Nephron progenitor cell (in vitro differentiated cells): ENCODE measurements around the gene TYR.
"Not testable (repeated sequence)": the region's sequence is repeated elsewhere in the genome, so short reads cannot be mapped to it uniquely, and the experiment has no call there.

ENCODE experiments used
- DNase-seq: peaks from one replicate; pipeline ENCODE4 v3.0.0; 2021
- H3K27ac Mint-ChIP-seq: 2 replicates; pipeline ENCODE4 v1.8.0; 2021; ENCODE audit warnings: mild to moderate bottlenecking, moderate library complexity, mixed read lengths
- H3K27me3 Mint-ChIP-seq: 2 replicates; pipeline ENCODE4 v1.8.0; 2021; ENCODE audit warnings: mild to moderate bottlenecking, low read depth, mixed read lengths; ENCODE audit not compliant: poor library complexity
- H3K36me3 Mint-ChIP-seq: 2 replicates; pipeline ENCODE4 v1.8.0; 2021; ENCODE audit warnings: low read depth, mixed read lengths
- H3K4me1 Mint-ChIP-seq: 2 replicates; pipeline ENCODE4 v1.8.0; 2021; ENCODE audit warnings: mixed read lengths
- H3K4me3 Mint-ChIP-seq: 2 replicates; pipeline ENCODE4 v1.8.0; 2021; ENCODE audit warnings: mild to moderate bottlenecking, moderate library complexity, mixed read lengths
- H3K9me3 Mint-ChIP-seq: 2 replicates; pipeline ENCODE4 v1.8.0; 2021; ENCODE audit warnings: mild to moderate bottlenecking, moderate library complexity, mixed read lengths
- CTCF ChIP-seq: fragments of 200-600 bp; sonication (generic); IDR thresholded peaks from 2 replicates; pipeline ENCODE4 v1.5.0; 2021; ENCODE audit warnings: antibody characterized with exemption

The TYR gene

GRCh38 chr11:89321401-89321800, 143.7 kb downstream of the TYR start:
- DNase-seq = no peak
- no peak for TF ChIP-seq CTCF
- no peaks in the 10 kb centered on the region for H3K27me3 Mint-ChIP-seq
- peaks cover 20% of the 10 kb centered on the region for H3K36me3 Mint-ChIP-seq
- no peak overlapping the region for H3K4me3 Mint-ChIP-seq
- H3K27ac Mint-ChIP-seq = no peak overlapping the region
- no peaks in the 10 kb centered on the region for H3K4me1 Mint-ChIP-seq
- H3K9me3 Mint-ChIP-seq = peaks cover 8% of the 10 kb centered on the region

GRCh38 chr11:89327885-89328284, 150.2 kb downstream of the TYR start:
- Mint-ChIP-seq H3K4me1 (no peaks in the 10 kb centered on the region), H3K9me3 (no peaks in the 10 kb centered on the region), H3K4me3 (no peak overlapping the region), H3K27ac (no peak overlapping the region), H3K27me3 (no peaks in the 10 kb centered on the region), H3K36me3 (peaks cover 6% of the 10 kb centered on the region)
- no peak for TF ChIP-seq CTCF
- DNase-seq = no peak

- H3K9me3 Mint-ChIP-seq, H3K4me3 Mint-ChIP-seq, H3K4me1 Mint-ChIP-seq, H3K27ac Mint-ChIP-seq, H3K27me3 Mint-ChIP-seq, DNase-seq, H3K36me3 Mint-ChIP-seq: not testable (repeated sequence)
Observed at GRCh38 chr11:89331940-89332339, 154.3 kb downstream of the TYR start.

GRCh38 chr11:89333704-89334103, 156.0 kb downstream of the TYR start:
- peak overlapping the region; percentile 24 for H3K27ac Mint-ChIP-seq
- not testable (repeated sequence) for H3K36me3 Mint-ChIP-seq, H3K9me3 Mint-ChIP-seq, DNase-seq, H3K27me3 Mint-ChIP-seq, H3K4me3 Mint-ChIP-seq, H3K4me1 Mint-ChIP-seq

- not testable (repeated sequence) for H3K9me3 Mint-ChIP-seq, H3K27me3 Mint-ChIP-seq, H3K27ac Mint-ChIP-seq, H3K4me1 Mint-ChIP-seq, DNase-seq, H3K36me3 Mint-ChIP-seq, H3K4me3 Mint-ChIP-seq
Observed at GRCh38 chr11:89337100-89337650, 159.5 kb downstream of the TYR start.

GRCh38 chr11:89338073-89338472, 160.4 kb downstream of the TYR start:
- H3K36me3 Mint-ChIP-seq, H3K9me3 Mint-ChIP-seq, H3K27me3 Mint-ChIP-seq, H3K4me1 Mint-ChIP-seq, H3K27ac Mint-ChIP-seq, DNase-seq, H3K4me3 Mint-ChIP-seq: not testable (repeated sequence)

GRCh38 chr11:89340450-89340849, 162.8 kb downstream of the TYR start:
- not testable (repeated sequence) for H3K36me3 Mint-ChIP-seq, H3K27me3 Mint-ChIP-seq, H3K4me3 Mint-ChIP-seq, H3K27ac Mint-ChIP-seq, H3K4me1 Mint-ChIP-seq, H3K9me3 Mint-ChIP-seq, DNase-seq

GRCh38 chr11:89342880-89343572, 165.4 kb downstream of the TYR start:
- not testable (repeated sequence) for DNase-seq, H3K4me1 Mint-ChIP-seq, H3K4me3 Mint-ChIP-seq

More at GRCh38 chr11:89342880-89343572, 165.4 kb downstream of the TYR start:
- not testable (repeated sequence) for H3K36me3 Mint-ChIP-seq, H3K9me3 Mint-ChIP-seq, H3K27ac Mint-ChIP-seq, H3K27me3 Mint-ChIP-seq
